GM13977 (cell line): ENCODE measurements around the gene EML6.

Source experiments
- DNase-seq: peaks from one replicate; pipeline ENCODE4 v3.0.0; 2012; ENCODE audit warnings: low spot score
- CTCF ChIP-seq: IDR thresholded peaks from 2 replicates; pipeline ENCODE4 v1.5.1; 2012; ENCODE audit warnings: mild to moderate bottlenecking, control low read depth; ENCODE audit not compliant: insufficient read depth; ENCODE audit errors: extremely low read depth, missing control alignments
- in situ Hi-C: fragments of 300-500 bp; cut with MboI; formaldehyde crosslinking; loops from one replicate; pipeline ENCODE4 v1.12.0; 2022; ENCODE audit warnings: low sequenced_read_pairs, low pct_unique_long_range_greater_than_20kb, mixed read lengths, inconsistent platforms; ENCODE audit not compliant: unreplicated experiment

EML6 gene

GRCh38 chr2:54855434-54855833, 132.0 kb downstream of the EML6 start:
- no peak for TF ChIP-seq CTCF
- in situ Hi-C loops = no loop called here
- no peak for DNase-seq

GRCh38 chr2:54858021-54858681, 134.7 kb downstream of the EML6 start:
- in situ Hi-C loops = no loop called here
- TF ChIP-seq CTCF = no peak
- no peak for DNase-seq

- TF ChIP-seq CTCF = no peak
- no peak for DNase-seq
- in situ Hi-C loops = no loop called here
These were observed 136.0 kb downstream of the EML6 start for GRCh38 chr2:54859416-54859815.

GRCh38 chr2:54859997-54860701, 136.7 kb downstream of the EML6 start:
- TF ChIP-seq CTCF = no peak
- in situ Hi-C loops = no loop called here
- no peak for DNase-seq

GRCh38 chr2:54862229-54862628, 138.8 kb downstream of the EML6 start:
- no peak for TF ChIP-seq CTCF
- in situ Hi-C loops = no loop called here
- DNase-seq = no peak

- TF ChIP-seq CTCF = no peak
- in situ Hi-C loops = no loop called here
- no peak for DNase-seq
These were observed 139.3 kb downstream of the EML6 start for GRCh38 chr2:54862742-54863141.
